IPS-NIHi7 (cell line): ENCODE data around the gene PRG2.

Source experiments
- DNase-seq: peaks from one replicate; pipeline ENCODE4 v3.0.0; 2012; ENCODE audit warnings: mixed read lengths; ENCODE audit errors: extremely low spot score

The PRG2 gene

GRCh38 chr11:57390535-57390934, at the start of gene PRG2:
PRG2 (minus strand) TSS chr11:57390650; CDS start chr11:57389944, 706 bp downstream.
- no peak for DNase-seq

GRCh38 chr11:57439786-57440185, 49.3 kb upstream of the PRG2 start:
- DNase-seq = no peak

GRCh38 chr11:57438345-57439285, 48.2 kb upstream of the PRG2 start:
- no peak for DNase-seq

- DNase-seq = no peak
These were observed 45.6 kb upstream of the PRG2 start for GRCh38 chr11:57436031-57436430.

- no peak for DNase-seq
These were observed 44.4 kb upstream of the PRG2 start for GRCh38 chr11:57434640-57435546.

GRCh38 chr11:57432714-57433163, 42.3 kb upstream of the PRG2 start:
- no peak for DNase-seq

GRCh38 chr11:57432149-57432561, 41.7 kb upstream of the PRG2 start:
- DNase-seq = no peak

GRCh38 chr11:57430952-57431351, 40.5 kb upstream of the PRG2 start:
- DNase-seq = peak; percentile 42

GRCh38 chr11:57429946-57430345, 39.5 kb upstream of the PRG2 start:
- no peak for DNase-seq

- DNase-seq = no peak
These were observed 38.2 kb upstream of the PRG2 start for GRCh38 chr11:57428643-57429042.

- no peak for DNase-seq
These were observed 37.3 kb upstream of the PRG2 start for GRCh38 chr11:57427727-57428082.

- peak; percentile 84 for DNase-seq
These were observed 36.7 kb upstream of the PRG2 start, which contains the start of gene SLC43A3 for GRCh38 chr11:57426929-57427726. SLC43A3 (minus strand) TSS chr11:57427121; CDS start chr11:57426172, 949 bp downstream.

GRCh38 chr11:57426439-57426928, 36.0 kb upstream of the PRG2 start:
- DNase-seq = peak; percentile 22

- DNase-seq = no peak
These were observed 35.4 kb upstream of the PRG2 start for GRCh38 chr11:57425565-57426438.

GRCh38 chr11:57424792-57425564, 34.5 kb upstream of the PRG2 start:
- DNase-seq = peak; percentile 50

GRCh38 chr11:57424137-57424791, 33.8 kb upstream of the PRG2 start:
- DNase-seq = no peak

- DNase-seq = no peak
These were observed 32.2 kb upstream of the PRG2 start for GRCh38 chr11:57422669-57423068.

GRCh38 chr11:57421805-57422204, 31.4 kb upstream of the PRG2 start:
- DNase-seq = no peak

GRCh38 chr11:57421066-57421465, 30.6 kb upstream of the PRG2 start:
- DNase-seq = no peak
